Suprapubic skin (tissue), 4 donors: Measurements from ENCODE around the gene ZNF362.

Source experiments
- EP300 ChIP-seq: sonication (generic); formaldehyde crosslinking; IDR thresholded peaks from one replicate; pipeline ENCODE4 v1.6.1; 2017; ENCODE audit warnings: antibody characterized with exemption
- POLR2A ChIP-seq, 2 donors: fragments of 450-650 bp; IDR thresholded peaks; one replicate each; pipeline ENCODE4 v1.6.1; 2017; ENCODE audit warnings: antibody characterized with exemption in 2 of 2, mild to moderate bottlenecking in 2 of 2, moderate library complexity in 2 of 2
- POLR2AphosphoS5 ChIP-seq, 3 donors: sonication (generic); formaldehyde crosslinking; IDR thresholded peaks; one replicate each; pipeline ENCODE4 v1.6.1; 2017; ENCODE audit warnings: antibody characterized with exemption in 3 of 3
- TF ChIP-seq, protein P1 (sequence below), 2 donors: fragments of 200-600 bp in 1 of 2; fragments of 450-650 bp in 1 of 2; sonication (generic) in 1 of 2; IDR thresholded peaks; one replicate each; pipeline ENCODE4 v1.5.1; 2016 to 2019; ENCODE audit warnings: antibody characterized with exemption in 2 of 2, mild to moderate bottlenecking in 1 of 2, moderate library complexity in 1 of 2

DNA sequence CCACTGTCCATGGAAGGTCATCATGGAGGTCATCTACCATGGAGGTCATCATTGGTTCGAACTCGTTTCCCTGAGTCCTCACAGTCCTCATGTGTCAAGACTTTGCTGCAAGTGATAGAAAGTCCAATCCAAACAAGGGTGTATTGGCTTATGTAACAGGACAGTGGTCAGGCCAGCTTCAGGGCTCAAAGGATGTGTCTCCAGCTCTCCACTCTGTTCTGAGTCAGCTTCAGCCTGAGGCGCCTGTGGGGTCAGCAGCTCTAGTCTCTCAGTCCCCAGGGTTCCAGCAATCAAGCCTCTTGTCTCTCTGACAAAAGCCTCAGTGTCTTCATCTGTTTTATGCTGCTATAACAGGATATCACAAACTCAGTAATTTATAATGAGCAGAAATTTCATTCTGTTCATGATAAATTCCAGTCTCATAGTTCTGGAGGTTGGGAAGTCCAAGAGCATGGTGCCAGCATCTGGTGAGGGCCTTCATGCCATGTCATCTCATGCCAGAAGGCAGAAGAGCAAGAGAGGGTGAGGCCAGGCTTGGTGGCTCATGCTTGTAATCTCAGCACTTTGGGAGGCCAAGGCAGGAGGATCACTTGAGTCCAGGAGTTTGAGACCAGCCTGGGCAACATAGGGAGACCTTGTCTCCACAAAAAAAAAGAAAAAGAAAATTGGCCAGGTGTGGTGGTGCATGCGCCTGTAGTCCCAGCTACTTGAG is 45.1 kb downstream of the ZNF362 start:
- TF ChIP-seq POLR2AphosphoS5 (IDR thresholded peaks at IDR 0.05) (no peak), EP300 (no peak), POLR2A (IDR thresholded peaks at IDR 0.05) (no peak)
- TF ChIP-seq, protein P1, sequence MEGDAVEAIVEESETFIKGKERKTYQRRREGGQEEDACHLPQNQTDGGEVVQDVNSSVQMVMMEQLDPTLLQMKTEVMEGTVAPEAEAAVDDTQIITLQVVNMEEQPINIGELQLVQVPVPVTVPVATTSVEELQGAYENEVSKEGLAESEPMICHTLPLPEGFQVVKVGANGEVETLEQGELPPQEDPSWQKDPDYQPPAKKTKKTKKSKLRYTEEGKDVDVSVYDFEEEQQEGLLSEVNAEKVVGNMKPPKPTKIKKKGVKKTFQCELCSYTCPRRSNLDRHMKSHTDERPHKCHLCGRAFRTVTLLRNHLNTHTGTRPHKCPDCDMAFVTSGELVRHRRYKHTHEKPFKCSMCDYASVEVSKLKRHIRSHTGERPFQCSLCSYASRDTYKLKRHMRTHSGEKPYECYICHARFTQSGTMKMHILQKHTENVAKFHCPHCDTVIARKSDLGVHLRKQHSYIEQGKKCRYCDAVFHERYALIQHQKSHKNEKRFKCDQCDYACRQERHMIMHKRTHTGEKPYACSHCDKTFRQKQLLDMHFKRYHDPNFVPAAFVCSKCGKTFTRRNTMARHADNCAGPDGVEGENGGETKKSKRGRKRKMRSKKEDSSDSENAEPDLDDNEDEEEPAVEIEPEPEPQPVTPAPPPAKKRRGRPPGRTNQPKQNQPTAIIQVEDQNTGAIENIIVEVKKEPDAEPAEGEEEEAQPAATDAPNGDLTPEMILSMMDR (IDR thresholded peaks at IDR 0.05): no peak
